ENCODE data around the gene PDIA4. TPM values are rescaled to one million over a fixed set of nuclear protein-coding genes. Genes with fewer than 3 reads are reported as not detected.

The PDIA4 gene
- total and polyA plus RNA-seq, 10 donors, result 21.6 to 160 (median 84.6) TPM

GRCh38 chr7:148962823-148963582, 65.3 kb downstream of the PDIA4 start:
- peak overlapping the region; percentile 48 to 75 (median 58) for H3K4me3 ChIP-seq
- no peaks in the 10 kb centered on the region for H3K36me3 ChIP-seq
- peaks cover 6 to 41% (median 32%) of the 10 kb centered on the region in 6 donors for H3K4me1 ChIP-seq
- intact Hi-C loops (cut with DNase I; ENCODE audit: low total_unique reads), result loop anchor here (5.0 kb wide), 3 partner anchors 106 to 461 kb away; no protein-coding TSS in a partner anchor
- peak; percentile 83 for DNase-seq
- H3K27ac ChIP-seq, result peak overlapping the region; percentile 76 to 85 (median 80)
- no peaks in the 10 kb centered on the region for H3K27me3 ChIP-seq (replicated peaks in 1 of 7)
- peak in 1 of 3 donors; percentile 10 for TF ChIP-seq POLR2AphosphoS5 (IDR thresholded peaks at IDR 0.05)
- TF ChIP-seq POLR2A (IDR thresholded peaks at IDR 0.05), result no peak
- TF ChIP-seq CTCF (IDR thresholded peaks at IDR 0.05 in 8 of 11, conservative IDR thresholded peaks at IDR 0.05 in 3 of 11), result peak; percentile 52 to 88 (median 66)
- H3K9me3 ChIP-seq, result no peaks in the 10 kb centered on the region
- 0% methylated on average over 5 of the region's 5 CpGs for WGBS, 5 donors

- TF ChIP-seq POLR2A (IDR thresholded peaks at IDR 0.05), result no peak
- no peak for TF ChIP-seq POLR2AphosphoS5 (IDR thresholded peaks at IDR 0.05)
- TF ChIP-seq CTCF (IDR thresholded peaks at IDR 0.05 in 8 of 11, conservative IDR thresholded peaks at IDR 0.05 in 3 of 11), result no peak
Measured at GRCh38 chr7:148962440-148962822, 65.9 kb downstream of the PDIA4 start.

GRCh38 chr7:148959726-148960125, 68.6 kb downstream of the PDIA4 start:
- intact Hi-C loops (cut with DNase I; ENCODE audit: low total_unique reads), result loop anchor here (5.0 kb wide), 3 partner anchors 102 to 457 kb away; no protein-coding TSS in a partner anchor
- no peaks in the 10 kb centered on the region for H3K36me3 ChIP-seq
- H3K4me3 ChIP-seq, result no peak overlapping the region
- 72 to 86% (median 84%) methylated on average over 3 of the region's 3 CpGs for WGBS, 5 donors
- no peak overlapping the region for H3K27ac ChIP-seq
- peaks cover 6 to 24% (median 20%) of the 10 kb centered on the region in 6 donors for H3K4me1 ChIP-seq
- no peak for DNase-seq
- TF ChIP-seq POLR2AphosphoS5 (IDR thresholded peaks at IDR 0.05) (no peak), POLR2A (IDR thresholded peaks at IDR 0.05) (no peak), CTCF (IDR thresholded peaks at IDR 0.05 in 8 of 11, conservative IDR thresholded peaks at IDR 0.05 in 3 of 11) (no peak)
- H3K9me3 ChIP-seq, result no peaks in the 10 kb centered on the region
- no peaks in the 10 kb centered on the region for H3K27me3 ChIP-seq (replicated peaks in 1 of 7)

More at GRCh38 chr7:148962440-148962822, 65.9 kb downstream of the PDIA4 start:
- intact Hi-C loops (cut with DNase I; ENCODE audit: low total_unique reads), result loop anchor here (5.0 kb wide), 3 partner anchors 105 to 460 kb away; no protein-coding TSS in a partner anchor
- Histone ChIP-seq H3K4me3 (peak overlapping the region; percentile 48 to 75 (median 58)), H3K27ac (peak overlapping the region in 7 of 8 donors; percentile 76 to 85 (median 79)), H3K27me3 (replicated peaks in 1 of 7) (no peaks in the 10 kb centered on the region), H3K4me1 (peaks cover 6 to 40% (median 32%) of the 10 kb centered on the region in 6 donors), H3K36me3 (no peaks in the 10 kb centered on the region), H3K9me3 (no peaks in the 10 kb centered on the region)
- 6 to 12% (median 11%) methylated on average over 5 of the region's 5 CpGs for WGBS, 5 donors
- no peak for DNase-seq

- H3K9me3 ChIP-seq, result no peaks in the 10 kb centered on the region
- H3K36me3 ChIP-seq, result no peaks in the 10 kb centered on the region
- H3K4me3 ChIP-seq, result no peak overlapping the region
- TF ChIP-seq POLR2AphosphoS5 (IDR thresholded peaks at IDR 0.05), result no peak
- TF ChIP-seq CTCF (IDR thresholded peaks at IDR 0.05 in 8 of 11, conservative IDR thresholded peaks at IDR 0.05 in 3 of 11), result no peak
- TF ChIP-seq POLR2A (IDR thresholded peaks at IDR 0.05), result no peak
- no peak for DNase-seq
- no peaks in the 10 kb centered on the region for H3K27me3 ChIP-seq (replicated peaks in 1 of 7)
- no peak overlapping the region for H3K27ac ChIP-seq
- intact Hi-C loops (cut with DNase I; ENCODE audit: low total_unique reads), result no loop called here
- peaks cover 0 to 8% (median 6%) of the 10 kb centered on the region in 6 donors for H3K4me1 ChIP-seq
- 82 to 89% (median 86%) methylated on average over 9 of the region's 9 CpGs for WGBS, 5 donors
Measured at GRCh38 chr7:148958061-148958460, 70.2 kb downstream of the PDIA4 start.
